Activated CD4-positive, CD25-positive, alpha-beta regulatory T cell treated with anti-CD3 and anti-CD28 coated beads, Interleukin-2, amount 50 U/mL, for 24 hours (primary cell): Measurements from ENCODE around the gene PHF3.
A peak's percentile ranks its signal among the peaks of the same experiment; 100 is the strongest.

Experiments used
- ATAC-seq, 2 donors: fragments of 150-1000 bp; cut with Tn5 transposase; one replicate each; pipeline ENCODE4 v1.10.0; 2021; ENCODE audit warnings: mild to moderate bottlenecking in 1 of 2, moderate library complexity in 1 of 2

PHF3 gene

DNA sequence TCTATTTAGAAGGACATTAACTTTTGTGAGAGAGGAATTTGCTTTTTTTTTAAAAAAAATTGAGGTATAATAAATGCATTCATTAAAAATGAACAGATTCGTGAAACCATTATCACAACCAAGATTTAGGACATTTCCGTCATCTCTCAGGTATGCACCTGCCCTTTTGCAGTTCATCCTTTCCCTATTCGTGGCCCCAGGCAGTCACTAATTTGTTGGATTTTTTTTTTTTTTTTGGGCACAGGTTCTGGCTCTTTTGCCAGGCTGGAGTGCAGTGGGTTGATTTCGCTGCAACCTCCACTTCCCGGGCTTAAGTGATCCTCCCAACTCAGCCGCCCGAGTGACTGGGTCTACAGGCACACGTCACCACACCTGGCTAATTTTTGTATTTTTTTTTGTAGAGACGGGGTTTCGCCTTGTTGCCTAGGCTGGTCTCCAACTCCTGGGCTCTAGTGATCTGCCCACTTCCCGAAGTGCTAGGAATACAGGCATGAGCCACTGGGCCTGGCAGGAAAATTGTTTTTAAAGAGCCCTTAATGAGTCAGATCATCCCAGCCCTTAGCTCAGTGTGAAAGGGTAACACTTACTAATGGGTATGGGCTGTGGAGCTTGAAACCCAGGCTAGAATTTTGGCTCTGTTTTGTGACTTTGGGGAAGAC lies 9.2 kb downstream of the PHF3 start:
- ATAC-seq, result no peak

GRCh38 chr6:63649269-63649668 lies 13.7 kb downstream of the PHF3 start:
- ATAC-seq, result no peak

DNA sequence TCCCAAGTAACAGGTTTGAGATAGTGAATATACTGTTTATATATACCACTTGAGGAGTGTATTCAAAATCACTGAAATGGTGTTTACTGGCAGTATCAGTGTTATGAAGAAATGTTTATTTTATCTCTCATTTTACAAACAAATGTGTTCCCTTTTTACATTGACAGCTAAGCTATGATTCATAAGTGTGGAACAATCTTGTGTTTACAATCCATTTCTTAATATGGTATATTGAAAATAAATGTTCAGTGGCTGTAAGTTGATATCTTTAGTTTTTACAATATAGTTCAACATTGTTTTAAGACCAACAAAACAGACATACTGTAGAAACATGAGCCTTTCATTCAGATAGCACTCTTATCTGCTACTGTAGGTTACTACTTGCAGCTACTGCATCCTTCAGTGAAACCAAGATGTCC lies 14.3 kb downstream of the PHF3 start:
- ATAC-seq, result no peak

- no peak for ATAC-seq
These were observed 17.4 kb downstream of the PHF3 start for GRCh38 chr6:63652980-63653379.

DNA sequence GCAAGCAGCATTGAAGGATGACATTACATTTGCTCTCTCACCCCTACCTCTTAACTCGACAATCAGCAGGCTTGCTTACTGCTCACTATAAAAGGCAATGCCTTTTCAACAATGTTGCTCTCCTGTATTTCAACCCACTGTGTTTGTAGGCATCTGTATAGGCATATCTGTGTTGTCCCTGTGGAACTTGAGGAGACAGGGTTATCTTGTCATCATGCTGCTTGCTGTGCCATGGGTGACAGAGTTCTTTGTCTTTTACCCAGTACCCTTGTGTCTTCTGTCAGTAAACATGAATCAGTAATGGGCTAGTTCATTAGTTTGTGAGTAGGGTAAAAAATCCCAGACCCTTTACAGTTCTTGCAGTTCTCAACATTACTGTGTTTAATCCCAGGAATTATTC lies 25.2 kb downstream of the PHF3 start:
- ATAC-seq, result no peak

DNA sequence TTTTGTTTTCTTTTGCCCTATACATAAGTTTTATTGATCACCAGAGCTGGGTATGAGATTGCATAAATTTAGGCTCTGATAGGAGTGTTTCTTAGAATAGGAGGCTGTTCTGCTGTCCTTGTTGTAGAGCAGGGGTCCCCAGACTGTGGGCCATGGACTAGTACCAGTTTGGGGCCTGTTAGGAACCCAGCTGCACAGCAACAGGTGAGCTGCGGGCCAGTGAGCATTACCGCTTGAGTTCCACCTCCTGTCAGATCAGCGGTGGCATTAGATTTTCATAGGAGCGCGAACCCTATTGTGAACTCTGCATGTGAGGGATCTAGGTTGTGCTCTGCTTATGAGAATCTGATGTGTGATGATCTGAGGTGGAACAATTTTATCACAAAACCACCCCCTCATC lies 26.2 kb downstream of the PHF3 start:
- ATAC-seq, result no peak

GRCh38 chr6:63663147-63663955 lies 27.7 kb downstream of the PHF3 start:
- ATAC-seq, result peak; percentile 35 to 36

DNA sequence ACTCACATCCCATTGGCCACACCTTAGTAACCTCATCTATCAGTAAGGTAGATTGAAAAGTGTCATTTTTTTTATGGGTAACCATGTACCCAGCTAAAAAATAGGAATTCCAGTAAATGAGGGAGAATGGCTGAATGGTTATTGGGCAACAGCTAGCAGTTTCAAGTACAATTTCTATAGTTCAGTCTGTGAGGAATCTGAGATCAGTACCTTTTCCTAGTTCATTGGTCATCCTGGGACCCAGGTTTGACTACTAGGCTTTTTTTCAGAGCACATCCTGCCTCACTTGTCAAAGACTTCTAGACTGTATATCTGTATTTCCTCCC lies 28.3 kb downstream of the PHF3 start:
- ATAC-seq, result no peak

DNA sequence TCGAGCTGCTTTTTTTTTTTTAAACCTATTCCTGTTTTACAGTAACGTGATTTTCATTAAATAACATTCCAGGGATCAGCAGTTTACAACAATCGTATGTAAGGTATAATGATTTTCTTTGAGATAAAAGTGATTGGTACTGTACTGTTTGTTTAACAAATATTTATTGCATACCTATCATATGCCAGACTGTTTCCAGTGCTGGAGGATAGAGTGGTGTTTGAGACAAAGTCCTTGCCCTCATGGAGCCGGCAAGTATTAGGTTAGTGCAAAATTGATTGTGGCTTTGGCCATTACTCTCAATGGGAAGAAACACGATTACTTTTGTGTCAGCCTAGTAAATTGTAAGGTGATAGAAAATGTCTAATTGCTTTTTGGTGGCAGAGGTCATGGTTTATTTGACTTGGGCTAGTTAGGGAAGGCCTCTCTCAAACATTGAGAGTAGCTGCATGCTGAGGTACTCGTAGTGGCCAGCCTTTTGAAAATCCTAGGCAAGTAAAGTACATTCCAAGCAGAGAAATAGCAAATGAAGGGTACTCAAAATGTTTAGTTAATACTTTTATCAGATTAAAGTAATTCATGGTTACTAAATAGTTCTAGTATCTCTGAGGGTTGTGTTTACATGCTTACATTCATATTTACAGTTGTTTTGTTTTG lies 35.6 kb downstream of the PHF3 start:
- no peak for ATAC-seq

GRCh38 chr6:63672582-63673129 lies 37.1 kb downstream of the PHF3 start:
- no peak for ATAC-seq

DNA sequence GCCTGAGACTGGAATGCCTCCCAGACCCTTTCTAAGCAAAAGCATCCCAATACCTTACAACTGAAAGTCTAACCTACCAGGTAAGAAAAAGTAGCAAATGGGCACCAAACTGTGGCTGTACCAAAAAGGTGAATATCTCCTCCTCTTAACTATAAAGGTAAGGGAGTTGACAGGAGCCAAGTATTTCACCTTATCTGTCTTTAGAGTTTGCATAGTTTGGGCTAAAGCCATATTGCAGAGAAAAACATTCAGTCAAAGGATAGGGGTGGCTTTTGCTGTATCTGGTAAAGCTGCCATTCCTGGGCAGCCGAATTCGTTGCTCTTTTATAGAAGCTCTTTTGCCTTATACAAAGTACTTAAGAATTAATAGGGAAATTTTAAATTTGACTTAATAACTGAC lies 38.1 kb downstream of the PHF3 start:
- ATAC-seq, result no peak

DNA sequence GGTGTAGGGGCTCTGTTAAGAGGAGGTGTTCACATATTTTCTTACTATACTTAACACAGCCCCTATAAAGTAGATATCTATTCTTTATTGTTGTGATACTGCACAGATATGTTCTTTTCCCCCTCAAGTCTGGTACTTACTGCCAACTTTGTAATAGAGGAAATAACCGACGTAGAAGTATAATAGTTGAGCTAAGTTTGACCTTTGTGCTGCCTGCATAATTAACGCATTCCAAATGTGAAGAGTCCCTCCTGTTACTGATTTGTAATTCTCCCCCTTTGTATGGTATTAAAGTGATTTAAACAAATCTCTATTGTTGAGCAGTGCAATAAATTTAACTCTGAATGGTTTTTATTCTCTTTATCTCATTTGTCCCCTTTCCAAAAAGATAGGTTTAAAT lies 39.0 kb downstream of the PHF3 start:
- no peak for ATAC-seq

GRCh38 chr6:63675138-63675537 lies 39.5 kb downstream of the PHF3 start:
- no peak for ATAC-seq

- ATAC-seq, result no peak
These were observed 41.0 kb downstream of the PHF3 start for GRCh38 chr6:63676412-63677114.

GRCh38 chr6:63677282-63677681 lies 41.7 kb downstream of the PHF3 start:
- ATAC-seq, result no peak

DNA sequence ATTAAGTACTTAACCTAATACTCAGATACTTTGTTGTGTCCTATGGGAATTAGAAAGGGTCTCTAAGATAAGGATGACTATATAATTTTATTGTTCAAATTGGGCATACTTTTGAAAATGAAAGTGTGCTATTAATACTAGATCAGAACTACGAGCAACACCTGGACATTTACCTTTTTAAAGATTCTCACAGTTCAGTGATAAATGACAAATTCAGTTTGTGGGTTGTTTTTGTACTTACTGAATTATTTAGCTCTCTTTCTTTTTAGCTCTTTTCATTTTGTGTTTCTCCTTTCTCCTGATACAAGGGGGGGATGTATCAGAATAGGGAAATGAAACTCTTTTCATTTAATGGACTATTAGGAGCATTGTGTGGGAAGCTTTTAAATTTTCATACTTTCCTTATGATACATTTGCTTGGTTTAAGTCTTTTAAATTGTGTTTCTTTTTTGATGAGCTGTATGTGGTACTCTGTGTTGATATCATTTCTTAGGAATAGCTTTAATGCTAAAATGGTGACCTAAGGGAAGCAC lies 47.5 kb downstream of the PHF3 start:
- ATAC-seq, result no peak

GRCh38 chr6:63685446-63686379 lies 50.1 kb downstream of the PHF3 start:
- no peak for ATAC-seq

- ATAC-seq, result no peak
These were observed 53.8 kb downstream of the PHF3 start for GRCh38 chr6:63689421-63689820.

DNA sequence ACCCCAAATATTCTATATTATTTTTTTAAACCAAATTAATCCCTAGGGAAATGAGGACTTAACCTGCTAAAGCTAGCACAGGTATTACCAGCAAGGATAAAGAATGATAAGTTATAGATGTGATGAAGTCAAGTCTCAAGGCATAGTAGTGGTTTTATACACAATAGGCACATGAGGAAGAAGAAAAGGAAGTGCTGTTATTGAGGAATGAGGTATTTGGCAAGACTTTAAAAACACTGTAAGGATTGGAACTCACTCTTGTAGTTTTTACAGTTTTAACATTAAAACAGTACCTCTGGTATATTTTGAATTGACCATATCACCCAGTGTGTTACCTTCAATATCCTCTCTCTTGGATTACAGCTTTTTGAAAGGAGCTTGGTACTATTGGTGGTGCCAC lies 54.6 kb downstream of the PHF3 start:
- no peak for ATAC-seq

GRCh38 chr6:63705707-63706106 lies 70.1 kb downstream of the PHF3 start:
- peak; percentile 74 to 89 for ATAC-seq

- no peak for ATAC-seq
These were observed 71.0 kb downstream of the PHF3 start for GRCh38 chr6:63706630-63707029.

- no peak for ATAC-seq
These were observed 73.0 kb downstream of the PHF3 start for GRCh38 chr6:63708631-63709030.
